ENCODE measurements around the gene AR. TPM values are rescaled to one million over a fixed set of nuclear protein-coding genes. Genes with fewer than 3 reads are reported as not detected.
A peak's percentile ranks its signal among the peaks of the same experiment; 100 is the strongest.

AR gene
- total RNA-seq, 1 experiment from 2014 or later = 0.86 TPM

- H3K27me3 Mint-ChIP-seq (ENCODE audit: insufficient read depth, unreplicated experiment) = no peaks in the 10 kb centered on the region
- no peaks in the 10 kb centered on the region for H3K27me3 ChIP-seq (replicated peaks; ENCODE audit: control insufficient read depth, insufficient read depth, low read length)
- no TSS peak for BruUV-seq (replicated peaks)
- H3K4me3 Mint-ChIP-seq (ENCODE audit: unreplicated experiment) = no peak overlapping the region
- no peaks in the 10 kb centered on the region for H3K4me1 ChIP-seq
- H3K36me3 Mint-ChIP-seq (ENCODE audit: insufficient read depth, unreplicated experiment) = no peaks in the 10 kb centered on the region
- no peak for TF ChIP-seq CTCF (IDR thresholded peaks at IDR 0.05; ENCODE audit: insufficient read depth in 1 of 2, low read depth in 1 of 2, low read length in 1 of 2, severe bottlenecking in 1 of 2, unreplicated experiment in 1 of 2)
- no peaks in the 10 kb centered on the region for H3K36me3 ChIP-seq (ENCODE audit: control insufficient read depth, insufficient read depth, low read length)
- H3K27ac Mint-ChIP-seq (ENCODE audit: unreplicated experiment) = no peak overlapping the region
- intact Hi-C loops (cut with micrococcal nuclease; ENCODE audit: unreplicated experiment) = loop anchor here (5.0 kb wide), 1 partner anchor 40 kb away; no protein-coding TSS in a partner anchor
- no peaks in the 10 kb centered on the region for H3K9me3 ChIP-seq
- ChIA-PET CTCF (interaction anchor here (0.6 kb wide), 1 partner anchor 43 kb away, joined by 3 read pairs; no protein-coding TSS in a partner anchor), POLR2A (no interaction called here)
- H3K4me3 ChIP-seq (ENCODE audit: low read depth, low read length) = no peak overlapping the region
- DNase-seq = peak in 1 of 2 experiments; percentile 4
- peaks cover 9% of the 10 kb centered on the region for H3K9me3 Mint-ChIP-seq (ENCODE audit: unreplicated experiment)
- no peaks in the 10 kb centered on the region for H3K4me1 Mint-ChIP-seq (ENCODE audit: low read depth, unreplicated experiment)
Measured at GRCh38 chrX:67612231-67612630, 68.4 kb downstream of the AR start.

GRCh38 chrX:67613366-67613765 is 69.5 kb downstream of the AR start:
- CTCF ChIA-PET = no interaction called here
- no peak overlapping the region for H3K4me3 ChIP-seq (ENCODE audit: low read depth, low read length)
- no peaks in the 10 kb centered on the region for H3K4me1 ChIP-seq
- H3K36me3 ChIP-seq (ENCODE audit: control insufficient read depth, insufficient read depth, low read length) = no peaks in the 10 kb centered on the region
- Mint-ChIP-seq H3K27ac (ENCODE audit: unreplicated experiment) (no peak overlapping the region), H3K36me3 (ENCODE audit: insufficient read depth, unreplicated experiment) (no peaks in the 10 kb centered on the region), H3K4me1 (ENCODE audit: low read depth, unreplicated experiment) (no peaks in the 10 kb centered on the region), H3K9me3 (ENCODE audit: unreplicated experiment) (peaks cover 9% of the 10 kb centered on the region), H3K27me3 (ENCODE audit: insufficient read depth, unreplicated experiment) (no peaks in the 10 kb centered on the region), H3K4me3 (ENCODE audit: unreplicated experiment) (no peak overlapping the region)
- no TSS peak for BruUV-seq (replicated peaks)
- POLR2A ChIA-PET = no interaction called here
- intact Hi-C loops (cut with micrococcal nuclease; ENCODE audit: unreplicated experiment) = loop anchor here (5.0 kb wide), 1 partner anchor 39 kb away; no protein-coding TSS in a partner anchor
- DNase-seq = no peak
- no peaks in the 10 kb centered on the region for H3K9me3 ChIP-seq
- H3K27me3 ChIP-seq (replicated peaks; ENCODE audit: control insufficient read depth, insufficient read depth, low read length) = no peaks in the 10 kb centered on the region
- TF ChIP-seq CTCF (IDR thresholded peaks at IDR 0.05; ENCODE audit: insufficient read depth in 1 of 2, low read depth in 1 of 2, low read length in 1 of 2, severe bottlenecking in 1 of 2, unreplicated experiment in 1 of 2) = no peak

GRCh38 chrX:67613996-67614395 is 70.2 kb downstream of the AR start:
- intact Hi-C loops (cut with micrococcal nuclease; ENCODE audit: unreplicated experiment) = loop anchor here (5.0 kb wide), 1 partner anchor 38 kb away; no protein-coding TSS in a partner anchor
- no peaks in the 10 kb centered on the region for H3K27me3 Mint-ChIP-seq (ENCODE audit: insufficient read depth, unreplicated experiment)
- H3K9me3 ChIP-seq = no peaks in the 10 kb centered on the region
- TF ChIP-seq CTCF (IDR thresholded peaks at IDR 0.05; ENCODE audit: insufficient read depth in 1 of 2, low read depth in 1 of 2, low read length in 1 of 2, severe bottlenecking in 1 of 2, unreplicated experiment in 1 of 2) = no peak
- H3K9me3 Mint-ChIP-seq (ENCODE audit: unreplicated experiment) = peaks cover 9% of the 10 kb centered on the region
- no peaks in the 10 kb centered on the region for H3K4me1 Mint-ChIP-seq (ENCODE audit: low read depth, unreplicated experiment)
- ChIA-PET CTCF (no interaction called here), POLR2A (no interaction called here)
- H3K36me3 ChIP-seq (ENCODE audit: control insufficient read depth, insufficient read depth, low read length) = no peaks in the 10 kb centered on the region
- DNase-seq = no peak
- no peaks in the 10 kb centered on the region for H3K27me3 ChIP-seq (replicated peaks; ENCODE audit: control insufficient read depth, insufficient read depth, low read length)
- no peaks in the 10 kb centered on the region for H3K36me3 Mint-ChIP-seq (ENCODE audit: insufficient read depth, unreplicated experiment)
- H3K4me3 Mint-ChIP-seq (ENCODE audit: unreplicated experiment) = no peak overlapping the region
- no peaks in the 10 kb centered on the region for H3K4me1 ChIP-seq
- no TSS peak for BruUV-seq (replicated peaks)
- H3K4me3 ChIP-seq (ENCODE audit: low read depth, low read length) = no peak overlapping the region
- H3K27ac Mint-ChIP-seq (ENCODE audit: unreplicated experiment) = no peak overlapping the region
